Activated CD4-positive, alpha-beta T cell treated with anti-CD3 and anti-CD28 coated beads, Interleukin-2, amount 10 ng/mL, durations not matched to agents 24 days and 14 days (primary cell): ENCODE data around the gene ZNF304. TPM values are rescaled to one million over a fixed set of nuclear protein-coding genes. Genes with fewer than 3 reads are reported as not detected.

Source experiments
- total RNA-seq: library from RNA; stranded (reverse); gene quantifications from 2 replicates; pipeline ENCODE4 v1.2.3, GENCODE V29; 2022

The ZNF304 gene
- total RNA-seq, 1 donor from 2014 or later, result 5.3 TPM

Other genes with a start within 250 kb of the ZNF304 start
- gene USP29, start 231.3 kb upstream of the ZNF304 start, total RNA-seq, result not detected in 2 replicates
- gene ZIM3, start 206.1 kb upstream of the ZNF304 start, total RNA-seq, result not detected in 2 replicates
- not detected in 2 replicates for gene DUXA, start 183.8 kb upstream of the ZNF304 start, total RNA-seq
- gene ZNF264, start 159.8 kb upstream of the ZNF304 start, total RNA-seq, result 18.0 and 19.9 TPM in 2 replicates
- 0.33 TPM in 1 of 2 replicates, not detected in the other for gene AURKC, start 120.2 kb upstream of the ZNF304 start, total RNA-seq
- 7.6 and 8.6 TPM in 2 replicates for gene ZNF805, start 110.6 kb upstream of the ZNF304 start, total RNA-seq
- 42.3 and 49.1 TPM in 2 replicates for gene ZNF460, start 70.8 kb upstream of the ZNF304 start, total RNA-seq
- 4.9 and 5.3 TPM in 2 replicates for gene ZNF543, start 30.8 kb upstream of the ZNF304 start, total RNA-seq
- gene TRAPPC2B, start 12.3 kb downstream of the ZNF304 start, total RNA-seq, result 4.1 and 4.3 TPM in 2 replicates
- 1.3 and 1.6 TPM in 2 replicates for gene ZNF547, start 12.3 kb downstream of the ZNF304 start, total RNA-seq
- 10.6 and 12.7 TPM in 2 replicates for gene ZNF548, start 38.6 kb downstream of the ZNF304 start, total RNA-seq
- 7.4 and 7.8 TPM in 2 replicates for gene ZNF17, start 59.9 kb downstream of the ZNF304 start, total RNA-seq
- 22.5 and 26.5 TPM in 2 replicates for gene ZNF749, start 84.1 kb downstream of the ZNF304 start, total RNA-seq
- gene VN1R1, start 105.9 kb downstream of the ZNF304 start, total RNA-seq, result not detected in 2 replicates
- gene ZNF772, start 126.3 kb downstream of the ZNF304 start, total RNA-seq, result 2.5 and 2.8 TPM in 2 replicates
- gene ZNF419, start 136.5 kb downstream of the ZNF304 start, total RNA-seq, result 4.6 and 4.9 TPM in 2 replicates
- 4.9 and 5.1 TPM in 2 replicates for gene ZNF773, start 148.7 kb downstream of the ZNF304 start, total RNA-seq
- gene ZNF549, start 176.1 kb downstream of the ZNF304 start, total RNA-seq, result 4.0 and 4.9 TPM in 2 replicates
- gene ZNF550, start 208.6 kb downstream of the ZNF304 start, total RNA-seq, result 7.4 and 9.3 TPM in 2 replicates
- 3.4 and 3.5 TPM in 2 replicates for gene ZNF416, start 227.6 kb downstream of the ZNF304 start, total RNA-seq
- gene ZIK1, start 232.9 kb downstream of the ZNF304 start, total RNA-seq, result 2.8 and 4.1 TPM in 2 replicates
- gene ZNF530, start 248.6 kb downstream of the ZNF304 start, total RNA-seq, result 4.5 and 5.7 TPM in 2 replicates